Stimulated activated effector memory CD8-positive, alpha-beta T cell treated with anti-CD3 and anti-CD28 coated beads, Interleukin-12 subunit alpha, Interleukin-12 subunit beta, amount 100 ng/mL, for 72 hours (primary cell): ENCODE results near the gene KLHL24.
"Not testable (repeated sequence)": the region's sequence is repeated elsewhere in the genome, so short reads cannot be mapped to it uniquely, and the experiment has no call there.

ENCODE experiments used
- ATAC-seq: fragments of 150-1000 bp; cut with Tn5 transposase; 2 replicates; pipeline ENCODE4 v1.10.0; 2021
- DNase-seq, 2 donors: peaks; one replicate each; pipeline ENCODE4 v3.0.0; 2021 to 2022; ENCODE audit warnings: low spot score in 2 of 2
- H3K27ac Mint-ChIP-seq: one replicate; pipeline ENCODE4 v1.8.0; 2022; ENCODE audit warnings: mild to moderate bottlenecking, mixed read lengths
- H3K36me3 Mint-ChIP-seq: one replicate; pipeline ENCODE4 v1.8.0; 2022; ENCODE audit warnings: mild to moderate bottlenecking, mixed read lengths
- H3K4me1 Mint-ChIP-seq: one replicate; pipeline ENCODE4 v1.8.0; 2022; ENCODE audit warnings: mixed read lengths
- H3K4me3 Mint-ChIP-seq: one replicate; pipeline ENCODE4 v1.8.0; 2022; ENCODE audit warnings: mild to moderate bottlenecking, mixed read lengths
- H3K9me3 Mint-ChIP-seq: one replicate; pipeline ENCODE4 v1.8.0; 2022; ENCODE audit warnings: mixed read lengths

The KLHL24 gene

DNA sequence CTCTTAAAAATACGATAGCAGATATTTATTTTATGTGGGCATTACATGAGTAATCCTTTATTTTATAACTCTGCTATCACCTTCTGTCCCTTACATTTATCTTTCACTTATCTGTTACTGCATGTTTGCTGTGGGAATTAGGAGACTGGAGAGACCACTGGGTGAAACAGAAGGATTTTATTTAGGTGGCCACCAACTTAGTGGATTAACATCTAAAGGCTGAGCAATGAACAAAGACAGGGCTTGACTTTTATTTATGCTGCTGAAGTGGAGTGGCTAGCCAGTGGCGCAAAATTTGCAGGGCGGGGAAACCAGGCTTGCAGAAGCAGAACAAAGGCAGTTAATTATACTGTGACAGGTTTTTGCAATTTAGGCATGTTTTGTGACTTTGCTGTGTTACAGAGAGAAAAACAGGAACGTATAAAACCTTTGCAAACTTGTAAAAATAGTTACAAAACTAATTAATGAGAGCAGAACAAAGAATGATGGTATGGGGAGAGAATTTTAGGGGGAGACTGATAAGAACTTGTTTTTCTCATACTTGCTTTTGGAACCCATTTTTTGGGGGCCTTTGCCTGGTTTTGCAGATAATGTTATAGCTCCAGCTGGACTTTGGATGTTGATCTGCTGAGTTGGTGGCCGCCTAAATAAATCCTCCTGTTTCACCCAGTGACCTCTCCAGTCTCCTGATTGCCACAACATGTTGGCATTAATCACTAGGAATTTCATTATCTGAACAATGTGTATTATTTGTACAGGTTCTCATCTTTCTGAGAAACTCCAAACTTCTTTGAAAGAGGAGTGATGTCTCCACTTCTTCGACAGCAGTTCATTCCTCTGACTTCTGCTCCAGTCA is 18.0 kb downstream of the KLHL24 start:
- Mint-ChIP-seq H3K4me1 (peaks cover 5% of the 10 kb centered on the region), H3K9me3 (peaks cover 19% of the 10 kb centered on the region), H3K27ac (no peak overlapping the region), H3K4me3 (no peak overlapping the region), H3K36me3 (peaks cover 8% of the 10 kb centered on the region)
- ATAC-seq (no peak), DNase-seq (no peak)

DNA sequence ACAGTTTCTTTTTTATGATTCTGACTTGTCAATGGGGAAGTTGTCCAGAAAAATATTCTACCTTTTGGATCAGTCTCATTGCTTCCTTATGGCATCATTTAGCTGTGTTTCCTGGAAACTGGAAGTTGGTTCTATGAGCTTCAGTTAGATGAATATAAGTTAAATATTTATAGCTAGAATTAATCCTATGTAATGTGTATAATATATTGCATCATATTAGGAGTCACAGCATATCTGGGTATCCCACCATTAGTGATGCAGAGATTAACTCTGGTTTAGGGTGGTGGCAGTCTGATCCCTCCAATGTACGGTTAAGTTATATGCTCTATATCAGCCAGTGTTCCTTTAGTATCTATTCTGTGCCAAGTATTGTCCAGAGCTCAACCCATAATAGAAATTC is 19.3 kb downstream of the KLHL24 start:
- H3K36me3 Mint-ChIP-seq, result peaks cover 8% of the 10 kb centered on the region
- peaks cover 18% of the 10 kb centered on the region for H3K9me3 Mint-ChIP-seq
- H3K4me1 Mint-ChIP-seq, result peaks cover 5% of the 10 kb centered on the region
- no peak overlapping the region for H3K27ac Mint-ChIP-seq
- H3K4me3 Mint-ChIP-seq, result no peak overlapping the region
- no peak for ATAC-seq
- no peak for DNase-seq

DNA sequence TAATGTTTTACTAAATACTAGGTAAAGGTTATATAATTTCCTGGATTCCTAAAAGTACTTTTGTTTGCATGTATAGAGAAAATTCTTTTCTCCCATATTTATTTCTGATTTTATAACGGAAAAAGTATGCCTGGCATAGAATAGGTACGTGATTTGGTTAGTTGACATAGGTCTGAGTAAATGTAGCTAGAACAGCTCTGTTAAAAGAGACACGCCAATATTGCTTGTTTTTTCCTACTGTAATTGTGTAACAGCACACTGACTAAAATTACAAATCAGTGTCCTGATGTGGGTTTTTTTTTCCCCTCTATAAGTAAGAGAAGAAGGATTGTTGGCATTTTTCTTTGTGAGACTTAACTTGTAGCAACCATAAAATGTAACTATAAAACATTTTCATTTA is 26.7 kb downstream of the KLHL24 start:
- H3K9me3 Mint-ChIP-seq, result no peaks in the 10 kb centered on the region
- DNase-seq, result no peak
- H3K4me1 Mint-ChIP-seq, result no peaks in the 10 kb centered on the region
- H3K27ac Mint-ChIP-seq, result no peak overlapping the region
- H3K4me3 Mint-ChIP-seq, result no peak overlapping the region
- H3K36me3 Mint-ChIP-seq, result peaks cover 36% of the 10 kb centered on the region
- ATAC-seq, result no peak

DNA sequence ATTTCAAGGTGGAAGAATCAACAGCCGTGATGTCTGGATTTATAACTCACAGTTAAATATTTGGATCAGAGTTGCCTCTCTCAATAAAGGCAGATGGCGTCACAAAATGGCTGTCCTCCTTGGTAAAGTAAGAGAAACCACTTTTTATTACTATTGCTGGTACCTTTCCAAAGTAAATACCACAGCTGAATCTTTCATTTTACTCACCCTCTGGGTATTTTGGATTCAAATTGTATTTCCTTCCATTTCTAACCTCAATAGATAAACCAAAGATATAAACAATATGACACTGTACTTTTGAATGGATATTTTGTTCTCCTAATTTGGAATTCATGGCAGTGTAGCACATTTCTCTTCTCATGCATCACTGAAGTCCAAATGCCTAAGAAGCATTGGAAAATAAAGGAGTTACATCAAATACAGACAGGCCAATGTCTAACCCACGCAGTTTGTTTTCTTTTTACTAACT is 29.5 kb downstream of the KLHL24 start:
- Mint-ChIP-seq H3K36me3 (peaks cover 43% of the 10 kb centered on the region), H3K9me3 (no peaks in the 10 kb centered on the region), H3K27ac (no peak overlapping the region), H3K4me3 (no peak overlapping the region), H3K4me1 (no peaks in the 10 kb centered on the region)
- ATAC-seq, result no peak
- no peak for DNase-seq

DNA sequence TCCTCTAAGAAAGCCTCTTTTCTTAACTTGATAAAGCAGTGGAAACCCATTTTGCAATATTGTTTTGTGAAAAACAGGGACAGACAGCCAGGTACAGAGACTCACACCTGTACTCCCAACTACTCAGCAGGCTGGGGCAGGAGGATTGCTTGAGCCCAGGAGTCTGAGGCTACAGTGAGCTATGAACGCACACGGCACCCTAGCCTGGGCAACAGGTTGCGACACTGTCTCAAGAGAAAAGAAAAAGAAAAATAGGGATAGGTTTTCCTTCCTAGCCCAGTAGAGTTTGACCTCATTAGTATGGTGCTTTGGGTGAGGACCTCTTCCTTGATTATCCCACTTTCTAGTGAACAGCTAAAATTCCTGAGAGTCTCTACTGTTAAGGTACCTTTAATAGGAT is 44.6 kb downstream of the KLHL24 start:
- Mint-ChIP-seq H3K9me3 (no peaks in the 10 kb centered on the region), H3K4me3 (no peak overlapping the region), H3K27ac (peak overlapping the region; percentile 30), H3K4me1 (no peaks in the 10 kb centered on the region), H3K36me3 (peaks cover 23% of the 10 kb centered on the region)
- no peak for DNase-seq
- no peak for ATAC-seq

DNA sequence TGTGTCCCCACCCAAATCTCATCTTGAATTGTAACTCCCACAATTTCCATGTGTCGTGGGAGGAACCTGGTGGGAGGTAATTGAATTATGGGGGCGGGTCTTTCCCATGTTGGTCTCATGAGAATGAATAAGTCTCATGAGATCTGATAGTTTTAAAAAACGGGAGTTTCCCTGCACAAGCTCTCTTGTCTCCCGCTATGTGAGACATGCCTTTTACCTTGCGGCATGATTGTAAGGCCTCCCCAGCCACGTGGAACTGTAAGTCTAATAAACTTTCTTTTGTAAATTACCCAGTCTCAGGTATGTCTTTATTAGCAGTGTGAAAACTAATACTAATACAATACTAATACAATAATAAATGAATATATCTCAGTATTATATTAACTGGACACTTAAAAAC is 52.3 kb downstream of the KLHL24 start:
- no peaks in the 10 kb centered on the region for H3K36me3 Mint-ChIP-seq
- no peaks in the 10 kb centered on the region for H3K4me1 Mint-ChIP-seq
- no peak overlapping the region for H3K27ac Mint-ChIP-seq
- no peaks in the 10 kb centered on the region for H3K9me3 Mint-ChIP-seq
- no peak overlapping the region for H3K4me3 Mint-ChIP-seq
- ATAC-seq (no peak), DNase-seq (no peak)

DNA sequence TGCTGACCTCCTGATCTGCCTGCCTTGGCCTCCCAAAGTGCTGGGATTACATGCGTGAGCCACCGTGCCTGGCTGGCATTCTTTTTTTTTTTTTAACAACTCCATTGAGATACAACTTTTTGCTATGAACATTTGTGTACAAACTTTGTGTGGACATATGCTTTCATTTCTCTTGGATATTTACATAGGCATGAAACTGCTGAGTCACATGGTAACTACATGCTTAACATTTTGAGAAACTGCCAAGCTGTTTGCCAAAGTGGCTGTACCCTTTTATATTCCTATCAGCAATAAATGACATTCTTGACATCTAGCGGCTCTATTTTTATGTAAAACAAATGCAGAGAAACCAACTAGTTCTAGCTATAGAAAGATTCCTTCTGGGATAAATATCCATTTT is 53.5 kb downstream of the KLHL24 start:
- DNase-seq (peak in 1 of 2 donors; percentile 20), ATAC-seq (no peak)
- H3K4me3 Mint-ChIP-seq, result no peak overlapping the region
- H3K36me3 Mint-ChIP-seq, result no peaks in the 10 kb centered on the region
- H3K27ac Mint-ChIP-seq, result no peak overlapping the region
- no peaks in the 10 kb centered on the region for H3K9me3 Mint-ChIP-seq
- no peaks in the 10 kb centered on the region for H3K4me1 Mint-ChIP-seq

DNA sequence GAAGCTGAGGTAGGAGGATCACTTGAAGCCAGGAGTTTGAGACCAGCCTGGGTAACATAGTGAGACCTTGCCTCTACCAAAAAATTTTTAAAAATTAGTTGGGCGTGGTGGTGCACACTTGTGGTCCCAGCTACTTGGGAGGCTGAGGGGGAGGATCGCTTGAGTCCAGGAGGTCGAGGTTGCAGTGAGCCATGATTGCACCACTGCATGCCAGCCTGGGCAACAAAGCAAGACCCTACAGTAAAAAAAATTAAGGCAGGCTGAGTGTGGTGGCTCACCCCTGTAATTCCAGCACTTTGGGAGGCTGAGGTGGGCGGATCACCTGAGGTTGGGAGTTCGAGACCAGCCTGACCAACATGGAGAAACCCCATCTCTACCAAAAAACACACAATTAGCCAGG is 54.2 kb downstream of the KLHL24 start:
- peak in 1 of 2 donors; percentile 41 for DNase-seq
- H3K36me3 Mint-ChIP-seq, H3K9me3 Mint-ChIP-seq, H3K27ac Mint-ChIP-seq, H3K4me3 Mint-ChIP-seq, H3K4me1 Mint-ChIP-seq, ATAC-seq: not testable (repeated sequence)

DNA sequence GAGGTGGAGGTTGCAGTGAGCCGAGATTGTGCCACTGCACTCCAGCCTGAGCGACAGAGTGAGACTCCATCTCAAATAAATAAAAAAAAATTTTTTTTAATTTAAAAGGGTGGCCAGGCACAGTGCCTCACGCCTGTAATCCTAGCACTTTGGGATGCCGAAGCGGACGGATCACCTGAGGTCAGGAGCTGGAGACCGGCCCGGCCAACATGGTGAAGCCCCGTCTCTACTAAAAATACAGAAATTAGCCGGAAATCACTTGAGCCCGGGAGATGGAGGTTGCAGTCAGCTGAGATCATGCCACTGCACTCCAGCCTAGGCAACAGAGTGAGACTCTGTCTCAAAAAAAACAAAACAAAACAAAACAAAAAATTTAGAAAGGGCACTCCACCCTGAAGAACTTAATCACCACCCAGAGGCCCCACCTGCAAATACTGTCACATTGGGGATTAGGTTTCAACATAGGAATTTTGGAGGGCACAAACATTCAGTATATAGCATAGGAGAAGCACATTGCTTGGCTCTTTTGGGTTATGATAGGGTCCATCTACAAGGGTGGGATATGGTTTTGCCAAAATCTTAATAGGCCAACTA is 55.1 kb downstream of the KLHL24 start:
- Mint-ChIP-seq H3K4me1 (no peaks in the 10 kb centered on the region), H3K36me3 (no peaks in the 10 kb centered on the region), H3K9me3 (no peaks in the 10 kb centered on the region), H3K4me3 (no peak overlapping the region), H3K27ac (no peak overlapping the region)
- DNase-seq, result peak in 1 of 2 donors; percentile 20
- ATAC-seq, result no peak

DNA sequence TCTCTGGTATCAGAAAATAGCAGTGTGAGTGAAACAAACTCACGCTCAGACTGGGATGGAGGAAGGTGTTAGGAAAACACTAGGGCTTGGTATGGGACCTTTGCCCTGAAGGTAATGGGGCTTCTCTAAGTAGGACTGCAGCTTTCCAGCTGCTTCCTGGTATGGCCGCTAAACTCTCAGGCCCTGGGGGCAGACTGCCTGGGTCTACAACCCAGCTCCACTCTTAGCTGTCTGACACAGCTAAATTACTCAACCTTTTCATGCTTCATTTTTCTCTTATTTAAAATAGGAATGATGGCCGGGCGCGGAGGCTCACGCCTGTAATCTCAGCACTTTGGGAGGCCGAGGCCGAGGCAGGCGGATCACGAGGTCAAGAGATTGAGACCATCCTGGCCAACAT is 57.0 kb downstream of the KLHL24 start:
- Mint-ChIP-seq H3K4me3 (no peak overlapping the region), H3K36me3 (no peaks in the 10 kb centered on the region), H3K27ac (no peak overlapping the region), H3K9me3 (no peaks in the 10 kb centered on the region), H3K4me1 (no peaks in the 10 kb centered on the region)
- DNase-seq (no peak), ATAC-seq (no peak)

DNA sequence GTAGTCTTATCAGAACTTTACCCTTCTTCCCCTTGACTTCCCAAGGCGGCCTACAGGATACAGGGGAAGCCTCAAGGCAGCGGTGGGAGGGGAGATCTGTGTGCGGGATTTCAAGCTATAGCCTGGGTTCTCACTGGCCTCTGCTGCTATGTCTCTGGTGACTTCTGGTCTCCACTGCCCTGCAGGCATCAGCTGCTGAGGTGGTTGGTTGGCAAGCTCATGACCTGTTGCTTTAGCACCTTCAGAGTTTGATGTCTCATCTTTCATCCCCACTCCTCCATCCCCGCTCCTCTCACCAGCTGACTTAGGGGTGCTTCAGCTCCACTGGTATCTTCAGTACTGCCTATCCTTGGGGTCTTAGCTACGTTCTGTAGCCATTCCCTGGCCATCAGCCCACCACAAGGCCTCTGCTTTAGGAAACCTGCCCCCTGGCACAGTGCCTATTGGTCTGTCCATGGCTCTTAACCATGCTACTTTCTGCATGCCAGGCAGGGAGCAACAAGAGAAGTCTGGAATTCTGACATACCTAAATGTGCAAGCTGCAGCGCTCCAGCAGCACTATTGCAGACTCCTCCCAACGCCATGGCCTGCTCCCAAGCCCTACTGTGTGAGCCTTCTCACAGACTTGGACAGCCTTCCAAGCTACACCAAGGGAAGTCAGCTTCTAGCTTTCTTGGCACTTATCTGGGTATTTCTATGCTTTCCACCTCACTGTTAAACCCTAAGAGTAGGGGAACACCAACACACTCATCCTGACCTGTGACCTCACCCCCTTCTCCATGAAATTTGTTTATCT is 60.3 kb downstream of the KLHL24 start:
- ATAC-seq, result no peak
- DNase-seq, result no peak
- Mint-ChIP-seq H3K27ac (no peak overlapping the region), H3K36me3 (peaks cover 25% of the 10 kb centered on the region), H3K9me3 (no peaks in the 10 kb centered on the region), H3K4me3 (no peak overlapping the region), H3K4me1 (peaks cover 22% of the 10 kb centered on the region)

DNA sequence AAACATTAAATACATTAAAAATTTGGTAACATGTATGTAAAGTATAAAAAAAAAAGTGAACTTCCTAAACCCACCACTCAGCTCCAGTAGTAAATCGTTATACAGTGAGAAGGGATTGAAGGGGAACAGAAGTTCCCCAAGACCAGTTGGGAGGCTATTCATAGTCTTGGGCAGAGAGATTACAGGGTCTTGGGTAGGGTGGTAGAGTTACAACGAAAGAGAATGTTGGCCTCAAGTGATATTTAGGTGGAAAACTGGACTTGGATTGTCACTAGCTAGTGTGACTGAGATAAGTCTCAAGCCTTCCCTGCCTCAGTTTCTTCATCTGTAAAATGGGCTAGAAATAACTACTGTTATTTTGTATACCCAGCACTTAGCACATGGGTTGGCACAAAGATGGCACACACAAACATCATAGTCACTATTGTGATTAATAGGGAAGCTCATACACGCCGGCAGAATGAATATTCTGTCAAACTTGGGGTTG is 61.7 kb downstream of the KLHL24 start:
- H3K9me3 Mint-ChIP-seq, result no peaks in the 10 kb centered on the region
- peak overlapping the region; percentile 74 for H3K27ac Mint-ChIP-seq
- ATAC-seq (no peak), DNase-seq (no peak)
- peaks cover 36% of the 10 kb centered on the region for H3K4me1 Mint-ChIP-seq
- peak overlapping the region; percentile 80 for H3K4me3 Mint-ChIP-seq
- peaks cover 39% of the 10 kb centered on the region for H3K36me3 Mint-ChIP-seq

DNA sequence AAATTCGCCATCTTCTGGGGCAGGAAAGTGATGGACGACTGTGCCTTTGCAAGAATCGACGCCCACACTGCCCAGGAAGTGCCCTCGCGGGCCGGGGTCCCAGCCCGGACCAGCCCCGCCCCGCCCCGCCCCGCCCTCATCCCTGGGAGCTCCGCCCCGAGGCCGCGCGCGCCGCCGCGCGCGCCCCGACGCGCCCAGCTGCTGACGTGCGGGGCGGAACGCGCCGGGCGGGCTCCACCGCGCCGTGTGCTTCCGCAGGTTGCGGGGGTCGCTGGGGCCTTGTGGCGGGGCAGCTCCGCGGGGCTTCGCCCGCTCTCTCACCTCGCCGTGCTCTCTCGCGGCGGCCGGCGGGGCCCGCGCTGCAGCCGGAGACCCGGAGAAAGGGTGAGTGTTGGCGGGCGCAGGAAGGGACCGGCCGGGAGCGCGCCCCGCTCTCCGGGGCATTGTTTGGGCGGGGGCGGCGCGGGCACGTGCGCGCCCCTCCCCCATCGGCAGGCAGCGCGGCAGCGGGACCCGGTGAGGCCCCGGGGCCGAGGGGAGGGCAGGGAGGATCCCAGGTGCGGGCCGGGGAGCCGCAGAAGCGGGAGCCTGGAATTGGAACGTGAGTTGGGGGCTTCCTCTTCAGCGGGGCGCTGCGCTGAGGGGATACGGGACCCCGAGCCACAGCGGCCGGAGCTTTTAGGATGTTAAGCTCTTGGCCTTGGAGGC is 62.3 kb downstream of the KLHL24 start, which contains the start of gene YEATS2:
Gene YEATS2 (plus strand): TSS at position 188 of the 708 bp plus-strand sequence. CDS start 17,366 bp downstream, outside the sequence.
- peak; percentile 89 for ATAC-seq
- Mint-ChIP-seq H3K9me3 (no peaks in the 10 kb centered on the region), H3K4me3 (peak within 1 kb of the TSS; percentile 80), H3K27ac (peak within 1 kb of the TSS; percentile 82), H3K36me3 (peaks cover 45% of the 10 kb centered on the region), H3K4me1 (peaks cover 36% of the 10 kb centered on the region)
- DNase-seq, result peak; percentile 63 to 86

DNA sequence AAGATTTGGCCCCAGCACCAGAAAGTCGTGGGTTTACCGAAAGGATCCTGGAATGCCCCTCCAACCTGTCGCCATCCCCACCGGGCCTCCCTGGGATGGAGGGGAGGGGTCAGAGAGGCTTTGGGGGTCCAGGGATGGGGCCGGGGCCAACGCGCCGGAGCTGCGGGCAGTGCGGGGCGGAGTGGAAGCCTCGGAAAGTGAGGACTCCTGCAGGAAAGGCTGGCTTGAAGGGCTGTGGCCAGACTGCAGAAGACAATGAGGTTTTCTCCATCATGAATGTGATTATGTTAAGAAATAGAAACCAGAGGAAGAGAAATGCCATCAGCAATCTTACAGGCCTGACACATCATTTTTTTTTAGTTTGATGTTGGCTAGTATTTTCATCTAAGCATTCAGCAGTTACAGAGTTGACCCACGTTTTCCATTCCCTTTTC is 62.9 kb downstream of the KLHL24 start:
- peak; percentile 41 for ATAC-seq
- peaks cover 36% of the 10 kb centered on the region for H3K4me1 Mint-ChIP-seq
- H3K36me3 Mint-ChIP-seq, result peaks cover 46% of the 10 kb centered on the region
- peak overlapping the region; percentile 82 for H3K27ac Mint-ChIP-seq
- no peak for DNase-seq
- H3K4me3 Mint-ChIP-seq, result peak overlapping the region; percentile 80
- H3K9me3 Mint-ChIP-seq, result no peaks in the 10 kb centered on the region

DNA sequence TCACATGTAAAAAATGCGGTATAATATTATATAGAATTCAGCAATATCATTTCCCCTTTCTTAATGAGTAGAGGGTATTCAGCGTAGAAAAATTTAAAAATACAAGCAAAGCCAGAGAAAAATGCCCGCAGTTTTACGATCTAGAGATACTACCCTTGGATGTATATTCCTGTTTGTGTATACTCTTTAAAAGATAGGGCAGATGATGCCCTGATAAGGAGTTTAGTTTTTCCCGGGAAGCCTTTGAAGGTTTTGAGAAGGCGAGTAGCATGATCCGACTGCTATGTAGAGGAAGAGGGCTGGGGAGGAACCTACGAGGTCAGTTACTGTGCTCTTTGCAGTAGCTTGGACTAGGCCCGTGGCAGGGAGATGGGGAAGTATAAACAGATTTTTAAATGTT is 63.3 kb downstream of the KLHL24 start:
- ATAC-seq (no peak), DNase-seq (no peak)
- peaks cover 36% of the 10 kb centered on the region for H3K4me1 Mint-ChIP-seq
- H3K27ac Mint-ChIP-seq, result peak overlapping the region; percentile 82
- no peaks in the 10 kb centered on the region for H3K9me3 Mint-ChIP-seq
- H3K4me3 Mint-ChIP-seq, result peak overlapping the region; percentile 80
- H3K36me3 Mint-ChIP-seq, result peaks cover 46% of the 10 kb centered on the region
